Anterior cingulate cortex (tissue), 58 donors: Measurements from ENCODE around the gene CLDN9.

Source experiments
- DNase-seq, 58 donors: peaks; one replicate each; lab custom pipeline; 2025; lab: John Stamatoyannopoulos, UW

CLDN9 gene

DNA sequence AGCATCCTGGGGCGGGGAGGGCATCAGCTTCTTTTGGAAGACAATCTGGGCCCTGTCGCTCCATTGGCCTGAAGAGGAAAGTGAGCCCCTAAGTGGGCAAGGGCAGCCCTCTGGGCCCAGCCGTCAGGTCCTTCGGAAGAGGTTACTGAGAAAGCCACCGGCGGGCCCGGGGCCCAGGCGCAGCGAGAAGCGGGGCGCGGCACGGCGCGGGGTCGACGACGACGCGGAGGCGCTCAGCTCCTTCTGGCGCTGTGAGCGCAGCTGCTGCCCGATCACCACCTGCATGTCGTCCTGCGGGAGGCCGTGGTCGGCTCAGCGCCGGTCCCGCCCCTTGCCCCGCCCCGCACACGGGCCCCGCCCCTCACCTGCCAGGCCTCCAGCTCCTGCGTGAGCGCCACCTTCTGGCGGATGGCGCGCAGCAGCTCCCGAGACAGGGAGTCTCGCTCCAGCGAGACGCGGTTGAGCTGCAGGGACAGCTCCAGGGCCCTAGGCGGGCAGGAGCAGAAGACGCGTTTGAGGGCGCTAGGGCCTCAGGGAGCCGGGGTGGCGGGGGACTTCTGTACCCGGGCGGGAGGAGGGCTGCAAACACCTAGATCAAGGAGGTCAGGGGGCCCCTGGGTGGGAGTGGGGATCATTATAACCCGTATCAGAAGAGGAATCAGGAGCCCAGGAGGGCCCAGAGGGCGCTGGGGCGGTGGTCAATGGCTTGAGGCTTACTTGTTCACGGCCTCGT, 15.4 kb downstream of the CLDN9 start:
- peak in 53 of 58 donors; percentile 20 to 86 (median 56) for DNase-seq

DNA sequence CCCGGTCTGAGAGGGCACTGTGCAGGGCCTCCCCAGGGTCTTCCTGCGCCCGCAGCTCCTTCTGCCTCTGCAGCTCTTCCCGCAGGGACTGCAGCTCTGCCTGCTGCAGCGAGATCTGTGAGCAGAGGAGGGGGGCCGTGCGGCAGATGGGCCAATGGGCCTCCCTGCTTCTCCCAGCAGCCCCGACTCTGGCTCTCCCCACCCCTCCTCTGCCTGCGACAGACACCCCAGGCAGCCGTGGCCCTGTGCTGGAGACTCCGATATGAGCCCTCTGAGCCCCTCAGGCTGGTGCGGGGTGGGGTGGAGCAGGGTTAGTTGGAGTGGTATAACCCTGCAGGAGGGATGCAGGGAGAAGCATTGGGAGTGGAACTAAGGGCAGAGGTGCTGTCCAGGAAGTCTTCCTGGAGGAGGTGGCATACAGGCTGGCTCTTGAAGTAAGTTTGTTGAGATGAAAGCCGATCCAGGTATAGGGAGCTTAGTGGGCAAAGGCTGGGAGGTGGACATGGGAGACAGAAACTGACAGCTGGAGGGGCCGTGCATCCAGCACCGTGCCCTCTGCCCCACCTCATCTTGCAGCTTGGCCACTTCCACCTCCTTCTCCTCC, 16.1 kb downstream of the CLDN9 start:
- DNase-seq: peak in 1 of 58 donors; percentile 22

DNA sequence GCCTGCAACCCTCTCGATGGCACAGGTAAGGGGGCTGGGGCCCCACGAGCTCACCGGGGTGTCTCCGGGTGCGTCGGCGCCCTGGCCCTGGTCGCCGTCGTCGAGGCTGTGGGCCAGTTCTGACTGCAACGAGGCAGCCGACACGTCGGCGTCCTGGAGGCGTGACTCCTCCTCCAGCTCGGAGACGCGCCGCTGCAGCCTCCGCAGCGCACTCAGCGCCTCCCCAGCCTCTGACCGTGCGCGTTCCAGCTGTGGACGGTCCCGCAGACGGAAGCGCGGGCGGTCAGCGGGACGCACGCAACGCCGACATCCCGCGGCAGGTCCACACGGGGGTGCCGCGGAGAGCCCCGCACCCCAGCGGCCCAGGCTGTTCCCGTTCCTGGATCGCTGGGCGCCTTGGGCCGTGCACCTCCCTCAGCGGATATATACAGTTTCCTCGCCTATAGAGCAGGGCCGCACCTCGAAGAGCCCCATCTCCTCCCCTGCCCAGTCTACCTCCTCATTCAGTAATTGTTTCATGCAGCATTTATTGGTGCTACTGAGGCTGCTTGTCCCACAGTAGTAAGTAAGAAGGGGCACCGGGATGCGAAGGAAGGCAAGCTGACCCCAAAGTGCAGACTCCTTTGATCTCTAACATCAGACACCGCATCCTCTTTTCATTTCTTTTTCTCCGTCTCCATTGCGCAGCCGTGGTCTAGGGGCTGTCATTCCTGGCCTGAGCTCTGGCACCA, 16.9 kb downstream of the CLDN9 start:
- DNase-seq: no peak

DNA sequence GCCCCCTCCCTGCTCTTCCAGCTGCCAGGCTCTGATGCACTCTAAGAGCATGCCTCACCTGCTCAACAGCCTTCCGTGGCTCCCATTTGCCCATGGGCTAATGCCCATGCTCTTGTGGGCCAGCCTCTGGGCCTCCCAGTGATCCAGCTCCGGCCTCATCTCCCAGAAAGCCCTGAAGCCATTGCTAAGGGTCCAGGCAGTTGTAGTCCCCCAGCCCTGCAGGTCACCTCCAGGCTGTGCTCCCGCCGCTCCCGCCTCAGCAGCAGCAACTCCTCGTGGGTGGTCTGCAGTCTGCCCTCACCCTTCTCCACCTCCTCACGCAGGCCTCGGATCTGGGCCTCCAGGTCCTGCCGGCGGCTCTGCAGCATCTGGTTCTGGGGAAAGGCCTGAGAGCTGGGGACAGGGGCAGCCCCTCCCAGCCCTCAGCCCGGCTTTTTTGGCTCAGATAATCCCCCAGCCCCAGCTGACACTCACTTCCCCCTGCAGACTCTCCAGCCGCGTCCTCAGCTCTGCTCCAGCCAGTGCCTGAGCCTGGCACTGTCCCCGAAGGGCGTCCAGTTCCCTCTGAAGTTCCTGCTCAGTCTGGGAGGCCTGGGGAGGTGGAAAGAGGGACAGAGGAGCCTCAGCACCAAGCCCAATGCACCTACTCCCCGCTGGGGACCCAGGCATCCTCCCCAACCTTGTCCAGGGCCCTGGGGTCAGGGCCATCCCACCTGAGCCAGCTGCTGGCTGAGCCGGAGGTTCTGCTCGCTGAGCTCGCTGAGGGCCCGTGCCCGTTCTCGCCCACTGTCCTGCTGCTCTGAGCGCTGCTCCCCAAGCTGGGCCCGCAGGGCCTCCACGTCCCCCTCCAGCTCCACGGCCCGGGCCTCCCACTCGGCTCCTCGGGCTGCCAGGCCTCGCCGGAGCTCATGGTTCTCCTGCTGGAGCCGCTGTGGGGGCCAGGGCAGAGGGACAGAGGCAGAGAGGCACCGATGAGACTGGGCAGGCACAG, 17.8 kb downstream of the CLDN9 start:
- DNase-seq: no peak

DNA sequence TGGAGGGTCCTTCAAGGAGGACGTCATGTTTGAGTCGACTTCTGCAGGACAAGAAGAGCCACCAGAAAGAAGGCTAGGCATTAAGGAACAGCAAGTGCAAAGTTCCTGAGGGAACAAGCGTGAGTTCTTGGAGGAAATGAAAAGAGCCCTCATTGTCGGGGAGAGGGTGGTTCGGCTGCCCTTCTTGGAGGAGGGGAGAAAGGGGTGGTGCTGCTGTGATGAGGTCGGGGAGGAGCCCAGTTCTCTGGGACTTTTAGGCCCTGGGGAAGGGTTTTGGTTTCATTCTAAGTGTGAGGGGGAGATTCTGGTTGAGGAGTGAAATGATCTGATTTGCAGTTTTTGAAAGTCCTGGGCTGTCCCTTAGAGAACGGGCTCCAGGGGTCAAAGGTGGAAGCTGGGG, 19.9 kb downstream of the CLDN9 start:
- DNase-seq: no peak

DNA sequence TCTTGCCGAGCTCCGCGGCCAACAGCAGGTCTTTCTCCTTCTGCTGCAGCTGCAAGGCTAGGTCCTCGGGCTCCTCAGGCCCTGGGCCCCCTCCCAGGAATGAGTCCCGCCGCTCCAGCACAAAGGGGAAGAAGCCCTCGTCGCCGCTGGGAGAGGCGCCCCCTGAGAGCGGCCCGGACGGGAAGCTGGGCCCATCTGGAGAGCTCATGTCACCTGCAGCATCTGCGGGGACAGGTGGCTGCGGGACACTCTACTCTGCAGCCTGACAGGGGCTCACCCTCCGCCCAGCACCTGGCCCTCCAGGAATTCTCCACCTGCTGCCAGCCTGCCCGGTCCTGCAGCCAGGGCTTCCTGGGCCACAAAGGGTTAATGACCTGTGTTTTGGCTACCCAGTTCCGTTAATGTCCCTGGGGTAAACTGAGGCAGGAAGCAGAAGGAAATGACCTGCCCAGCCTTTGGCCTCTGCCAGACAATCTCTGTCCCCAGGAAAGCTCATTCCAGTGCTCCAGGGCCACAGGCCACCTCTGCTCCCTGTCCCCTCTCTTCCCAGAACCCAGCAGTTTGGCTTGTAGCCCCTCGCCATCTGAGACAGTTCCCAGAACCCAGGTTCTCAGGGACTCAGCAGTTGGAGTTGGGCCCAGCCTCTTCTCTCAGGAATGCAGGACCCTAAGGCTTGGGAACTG, 22.7 kb downstream of the CLDN9 start:
- DNase-seq: no peak

DNA sequence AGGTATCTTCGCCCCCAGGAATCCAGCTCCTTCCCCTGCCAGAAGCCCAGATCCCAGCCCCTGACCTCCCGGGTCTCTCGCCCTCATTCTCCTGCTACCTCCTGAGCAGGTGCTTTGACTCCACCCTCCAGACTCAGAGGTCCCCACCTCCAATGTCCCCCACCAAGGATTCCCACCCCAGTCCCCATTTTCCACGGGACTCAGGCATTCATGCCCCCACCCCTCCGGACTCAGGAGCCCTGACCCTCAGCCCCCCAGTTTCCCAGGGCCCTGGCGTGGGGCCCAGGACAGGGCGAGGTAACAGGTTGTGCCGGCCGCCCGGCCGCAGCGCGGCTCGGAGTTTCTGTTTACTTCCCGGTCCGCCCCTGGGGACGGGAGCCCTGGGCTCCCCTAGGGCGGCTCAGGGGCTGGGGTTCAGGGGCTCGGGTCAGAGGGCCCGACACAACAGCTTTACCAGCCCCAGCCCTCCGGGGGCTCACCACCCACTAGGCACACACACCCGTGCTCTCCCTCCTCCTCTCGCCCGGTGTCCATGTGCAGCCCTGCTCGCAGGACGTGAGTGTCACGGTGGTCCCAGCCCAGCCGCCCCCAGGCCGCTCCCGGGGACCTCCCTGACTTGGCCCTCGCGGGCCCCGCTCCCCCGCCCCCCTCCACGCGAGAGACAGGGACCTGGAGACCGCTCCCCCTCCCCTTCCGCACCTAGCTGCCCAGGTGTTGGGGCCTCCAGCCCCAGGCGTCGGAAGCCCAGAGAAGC, 23.4 kb downstream of the CLDN9 start:
- no peak for DNase-seq

DNA sequence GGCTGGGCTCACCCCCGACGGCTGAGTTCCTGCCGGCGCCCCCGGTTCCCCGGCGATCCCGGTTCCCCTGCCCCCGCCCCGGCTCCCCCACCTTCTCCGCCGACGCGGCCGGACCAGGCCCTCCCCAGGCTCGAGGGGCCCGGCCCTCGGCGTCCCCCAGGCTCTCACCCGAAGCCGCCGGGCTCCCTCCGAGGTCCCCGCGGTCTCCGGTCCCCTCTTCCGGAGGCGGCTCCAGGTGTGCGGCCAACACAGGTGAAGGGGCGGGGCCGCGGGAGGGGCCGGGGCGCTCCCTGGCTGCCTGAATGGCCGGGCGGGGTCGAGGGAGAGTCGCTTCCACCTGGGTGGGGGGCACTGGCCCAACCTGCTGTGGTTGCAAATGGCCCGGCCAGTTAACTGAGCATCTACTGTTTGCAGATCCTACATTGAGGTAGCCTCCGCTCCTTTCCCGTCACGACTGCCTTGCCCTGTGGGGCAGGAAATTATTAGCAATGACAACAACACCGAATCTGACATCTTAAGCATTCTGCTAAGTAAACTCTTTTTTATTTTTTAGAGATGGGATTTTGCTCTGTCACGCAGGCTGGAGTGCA, 24.1 kb downstream of the CLDN9 start, which contains the start of gene BICDL2:
BICDL2 (minus strand) TSS at position 219 of the 590 bp plus-strand sequence. CDS start 1,448 bp downstream, outside the sequence.
- no peak for DNase-seq

DNA sequence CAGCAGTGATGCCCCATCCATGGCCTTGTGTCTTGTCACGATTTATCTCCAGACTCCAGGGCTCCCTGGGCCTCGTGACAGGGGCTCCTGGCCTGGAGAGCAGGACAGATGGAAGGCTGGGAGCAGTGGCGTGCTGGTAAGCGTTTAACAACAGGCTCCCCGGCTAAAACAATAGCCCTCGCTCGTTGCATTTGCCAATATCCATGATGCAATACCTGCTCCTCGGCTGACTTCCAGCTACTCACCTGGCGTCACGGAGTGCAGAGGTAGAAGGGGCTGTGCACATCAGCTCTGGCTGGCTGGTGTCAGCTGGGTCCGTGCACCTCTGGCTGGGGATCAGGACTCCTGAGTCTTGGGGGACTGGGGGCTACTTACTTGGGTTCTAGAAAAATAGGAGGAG, 25.5 kb downstream of the CLDN9 start:
- DNase-seq: no peak

DNA sequence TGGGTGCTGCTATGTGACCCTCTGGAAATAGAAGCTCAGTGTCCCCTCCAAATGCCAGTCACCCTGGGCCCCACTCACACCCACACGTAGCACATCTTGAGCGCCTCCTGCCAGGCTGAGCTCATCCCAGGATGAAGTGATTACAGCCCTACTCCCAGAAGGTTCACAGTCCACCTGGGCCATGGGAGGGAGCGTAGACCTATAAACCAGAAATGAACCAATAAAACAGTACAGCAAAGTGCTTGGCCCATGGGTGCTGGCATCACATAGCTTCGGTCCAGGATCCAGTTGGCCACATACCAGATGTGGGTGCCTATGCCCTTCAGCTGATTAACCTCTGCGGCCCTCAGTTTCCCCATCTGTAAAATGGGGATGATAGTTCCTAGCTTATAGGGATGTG, 26.2 kb downstream of the CLDN9 start:
- no peak for DNase-seq

DNA sequence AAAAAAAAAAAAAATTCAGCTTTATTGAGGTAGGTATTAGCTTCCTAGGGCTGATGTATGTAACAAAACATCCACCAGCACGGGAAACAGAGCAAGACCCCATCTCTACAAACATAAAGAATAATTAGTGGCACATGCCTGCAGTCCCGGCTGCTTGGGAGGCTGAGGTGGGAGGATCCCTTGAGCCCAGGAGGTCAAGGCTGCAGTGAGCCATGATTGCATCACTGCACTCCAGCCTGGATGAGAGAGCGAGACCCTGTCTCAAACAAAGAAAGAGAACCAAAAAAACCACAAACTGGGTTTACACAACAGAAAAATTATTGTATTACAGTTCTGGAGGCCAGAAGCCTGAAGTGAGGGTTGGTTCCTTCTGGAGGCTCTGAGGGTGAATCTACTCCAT, 29.7 kb downstream of the CLDN9 start:
- no peak for DNase-seq

DNA sequence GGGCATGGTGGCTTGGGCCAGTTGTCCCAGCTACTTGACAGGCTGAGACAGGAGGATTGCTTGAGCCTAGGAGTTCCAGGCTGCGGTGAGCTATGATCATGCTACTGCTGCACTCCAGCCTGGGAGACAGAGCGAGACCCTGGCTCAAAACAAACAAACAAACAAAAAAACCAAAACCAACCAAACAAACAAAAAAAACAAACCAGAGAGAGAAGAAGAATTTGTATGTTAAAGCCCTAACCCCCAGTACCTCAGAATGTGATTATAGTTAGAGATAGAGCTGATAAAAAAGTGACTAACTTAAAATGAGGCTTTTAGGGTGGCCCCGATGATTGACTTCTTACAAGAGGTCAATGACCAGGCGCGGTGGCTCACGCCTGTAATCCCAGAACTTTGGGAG, 32.0 kb downstream of the CLDN9 start:
- DNase-seq: no peak

DNA sequence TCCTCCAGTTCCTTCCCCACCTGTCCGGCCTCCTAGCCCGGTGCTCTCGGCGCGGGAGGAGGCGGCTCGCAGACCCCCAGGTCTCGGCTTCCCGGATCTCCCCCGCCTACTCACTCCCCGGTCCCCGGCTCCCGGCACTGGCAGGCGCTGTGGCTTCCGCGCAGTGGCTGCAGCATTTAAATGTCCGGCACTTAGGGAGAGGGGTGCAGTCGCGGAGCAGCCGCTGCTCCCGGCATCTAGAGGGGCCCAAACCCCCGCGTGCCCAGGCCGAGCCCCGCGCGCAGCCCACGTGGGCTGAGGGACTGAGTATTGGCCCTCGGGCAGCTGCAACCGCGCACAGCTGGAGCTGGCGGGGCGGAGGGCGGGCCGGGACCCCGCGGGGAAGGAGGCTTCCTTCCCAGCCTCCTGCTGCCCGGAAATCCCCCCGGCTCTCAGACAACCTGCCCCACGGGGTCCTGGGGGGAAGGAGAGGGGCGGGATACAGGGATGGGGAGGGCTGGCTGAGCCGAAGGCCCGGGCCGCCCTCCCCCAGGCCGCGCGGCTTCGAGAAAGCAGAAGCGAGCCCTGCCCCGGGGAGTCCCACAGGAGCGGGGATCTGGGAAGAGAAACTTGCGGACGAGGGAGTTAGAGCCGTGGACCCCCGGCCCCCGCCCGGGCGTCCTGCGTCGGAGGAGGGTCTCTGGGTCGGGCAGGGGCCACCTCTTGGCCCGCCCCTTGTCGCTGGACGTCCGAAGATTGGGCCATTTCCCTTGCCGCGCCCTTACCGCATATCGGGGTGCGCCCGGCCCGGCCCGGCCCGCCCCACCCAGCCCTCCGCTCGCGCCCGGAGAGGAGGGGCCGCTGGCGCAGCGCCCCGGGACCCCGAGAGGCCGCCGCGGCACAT, 33.3 kb downstream of the CLDN9 start, which contains the start of gene MMP25:
MMP25 (plus strand) TSS at position 804 of the 883 bp plus-strand sequence. CDS start 357 bp downstream, outside the sequence.
- DNase-seq: no peak

DNA sequence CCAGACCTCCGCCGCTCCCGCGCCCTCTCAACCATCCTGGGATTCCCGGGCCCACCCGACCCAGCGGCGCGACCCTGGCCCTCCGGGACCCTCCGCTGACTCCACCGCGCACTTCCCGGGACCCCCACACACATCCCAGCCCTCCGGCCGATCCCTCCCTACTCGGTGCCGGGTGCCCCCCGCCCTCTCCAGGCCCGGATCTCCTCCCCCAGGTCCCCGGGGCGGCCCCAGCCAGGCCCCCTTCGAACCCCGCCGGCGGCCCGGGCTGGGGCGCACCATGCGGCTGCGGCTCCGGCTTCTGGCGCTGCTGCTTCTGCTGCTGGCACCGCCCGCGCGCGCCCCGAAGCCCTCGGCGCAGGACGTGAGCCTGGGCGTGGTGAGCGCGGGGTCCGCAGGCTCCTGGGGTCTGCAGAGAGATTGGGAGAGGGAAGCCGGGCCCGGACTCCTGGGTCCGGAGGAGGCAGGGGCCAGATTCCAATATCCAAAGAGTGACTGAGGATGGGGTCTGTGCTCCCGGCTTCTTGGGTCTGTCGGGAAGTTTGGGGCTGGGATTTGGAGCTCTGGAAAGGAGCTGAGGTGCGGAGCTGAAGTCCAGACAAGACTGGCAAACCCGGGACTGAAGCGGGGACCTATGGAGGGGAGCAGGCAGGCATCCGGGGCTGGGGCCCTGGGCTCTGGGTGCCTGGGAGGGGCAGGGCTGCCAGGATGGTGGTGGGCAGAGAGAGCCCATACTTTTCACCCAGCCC, 34.1 kb downstream of the CLDN9 start:
- no peak for DNase-seq

DNA sequence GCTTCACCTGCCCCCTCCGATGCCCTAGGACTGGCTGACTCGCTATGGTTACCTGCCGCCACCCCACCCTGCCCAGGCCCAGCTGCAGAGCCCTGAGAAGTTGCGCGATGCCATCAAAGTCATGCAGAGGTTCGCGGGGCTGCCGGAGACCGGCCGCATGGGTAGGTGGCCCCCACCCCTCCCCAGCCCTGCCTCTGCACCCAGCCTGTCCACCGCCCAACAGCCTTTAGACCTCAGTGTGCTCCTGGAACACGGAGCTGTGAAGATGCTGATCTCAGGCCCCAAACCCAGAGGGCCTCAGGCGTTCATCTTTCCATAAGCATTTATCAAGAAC, 34.6 kb downstream of the CLDN9 start:
- DNase-seq: no peak

DNA sequence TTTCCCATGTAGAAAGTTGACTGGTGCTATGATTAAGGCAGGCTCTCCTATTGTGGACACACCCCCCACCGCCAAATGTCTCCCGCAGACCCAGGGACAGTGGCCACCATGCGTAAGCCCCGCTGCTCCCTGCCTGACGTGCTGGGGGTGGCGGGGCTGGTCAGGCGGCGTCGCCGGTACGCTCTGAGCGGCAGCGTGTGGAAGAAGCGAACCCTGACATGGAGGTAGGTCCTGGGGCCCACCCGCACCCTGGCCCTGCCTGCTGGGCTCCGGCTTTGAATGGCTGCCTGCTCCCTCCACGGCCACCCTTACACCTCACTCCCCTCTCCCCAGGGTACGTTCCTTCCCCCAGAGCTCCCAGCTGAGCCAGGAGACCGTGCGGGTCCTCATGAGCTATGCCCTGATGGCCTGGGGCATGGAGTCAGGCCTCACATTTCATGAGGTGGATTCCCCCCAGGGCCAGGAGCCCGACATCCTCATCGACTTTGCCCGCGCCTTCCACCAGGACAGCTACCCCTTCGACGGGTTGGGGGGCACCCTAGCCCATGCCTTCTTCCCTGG, 37.3 kb downstream of the CLDN9 start:
- DNase-seq: no peak

DNA sequence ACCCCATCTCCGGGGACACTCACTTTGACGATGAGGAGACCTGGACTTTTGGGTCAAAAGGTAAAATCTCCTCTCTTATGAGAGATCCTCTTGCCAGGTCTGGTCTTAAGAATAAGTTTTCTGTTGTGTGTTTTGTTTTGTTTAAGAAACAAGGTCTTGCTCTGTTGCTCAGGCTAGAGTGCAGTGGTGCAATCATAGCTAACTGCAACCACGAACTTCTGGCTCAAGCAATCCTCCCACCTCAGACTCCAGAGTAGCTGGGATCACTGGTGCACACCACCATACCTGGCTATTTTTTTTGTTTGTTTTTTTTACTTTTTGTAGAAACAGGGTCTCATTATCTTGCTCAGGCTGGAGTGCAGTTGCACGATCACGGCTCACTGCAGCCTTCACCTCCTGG, 37.8 kb downstream of the CLDN9 start:
- DNase-seq: no peak
